Heart left ventricle (tissue), 13 donors: ENCODE measurements around the gene SNED1.

Source experiments
- POLR2A ChIP-seq, 2 donors: fragments of 450-650 bp; IDR thresholded peaks; one replicate each; pipeline ENCODE4 v1.6.1; 2017; ENCODE audit warnings: antibody characterized with exemption in 2 of 2, mild to moderate bottlenecking in 2 of 2, moderate library complexity in 2 of 2
- TF ChIP-seq, protein P1 (sequence below), 12 donors: fragments of 200-600 bp; sonication (generic) in 4 of 12; IDR thresholded peaks; one replicate each; pipeline versions ENCODE4 v1.5.0 to v1.8.0; 2018 to 2022; ENCODE audit warnings: antibody characterized with exemption in 12 of 12, mild to moderate bottlenecking in 5 of 12
- donor health status: ischemic (EF 13 %, LVEDD 7.1; RV severe dilation, severe dysfunction).
- donor health status: DM: no; HTN: yes; CAD: no.
- donor health status: DM: no; HTN: no; CAD: no.
- donor health status: ischemic (EF 25% LVEDD 6.9; RV normal size, moderate dysfunction).
- donor health status: ischemic (EF 25% LVEDD 5.7; RV mildly dilated, moderate dysfunction).
- donor health status: ischemic (EF 35%, LVEDD 5.7; RV mildly dilated, moderate dysfunction).
- donor health status: nonischemic (EF 11% LVEDD 7.7; RV severe dilation, severe dysfunction).
- donor health status: DM: yes; HTN: yes; CAD: no.
- donor health status: PGD.
- donor health status: ischemic (EF 29% LVEDD 5.4; RV normal size, mild dysfunction).
- donor health status: nonischemic (EF 23%, LVEDD 6.1; RV moderate dilation, normal function).

- TF ChIP-seq, protein P1, sequence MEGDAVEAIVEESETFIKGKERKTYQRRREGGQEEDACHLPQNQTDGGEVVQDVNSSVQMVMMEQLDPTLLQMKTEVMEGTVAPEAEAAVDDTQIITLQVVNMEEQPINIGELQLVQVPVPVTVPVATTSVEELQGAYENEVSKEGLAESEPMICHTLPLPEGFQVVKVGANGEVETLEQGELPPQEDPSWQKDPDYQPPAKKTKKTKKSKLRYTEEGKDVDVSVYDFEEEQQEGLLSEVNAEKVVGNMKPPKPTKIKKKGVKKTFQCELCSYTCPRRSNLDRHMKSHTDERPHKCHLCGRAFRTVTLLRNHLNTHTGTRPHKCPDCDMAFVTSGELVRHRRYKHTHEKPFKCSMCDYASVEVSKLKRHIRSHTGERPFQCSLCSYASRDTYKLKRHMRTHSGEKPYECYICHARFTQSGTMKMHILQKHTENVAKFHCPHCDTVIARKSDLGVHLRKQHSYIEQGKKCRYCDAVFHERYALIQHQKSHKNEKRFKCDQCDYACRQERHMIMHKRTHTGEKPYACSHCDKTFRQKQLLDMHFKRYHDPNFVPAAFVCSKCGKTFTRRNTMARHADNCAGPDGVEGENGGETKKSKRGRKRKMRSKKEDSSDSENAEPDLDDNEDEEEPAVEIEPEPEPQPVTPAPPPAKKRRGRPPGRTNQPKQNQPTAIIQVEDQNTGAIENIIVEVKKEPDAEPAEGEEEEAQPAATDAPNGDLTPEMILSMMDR (IDR thresholded peaks at IDR 0.05): no peak
- no peak for TF ChIP-seq POLR2A (IDR thresholded peaks at IDR 0.05)
These were observed 138.3 kb downstream of the SNED1 start for GRCh38 chr2:241136661-241137260.
